Measurements from ENCODE around the gene IER3.

GRCh38 chr6:30742316-30743098 lies 1.8 kb downstream of the IER3 start, which contains the start of gene FLOT1:
- peak; percentile 80 to 87 for TF ChIP-seq POLR2A (IDR thresholded peaks at IDR 0.05)
- TF ChIP-seq POLR2AphosphoS5 (IDR thresholded peaks at IDR 0.05): peak; percentile 93 to 97 (median 96)
- TF ChIP-seq EP300 (IDR thresholded peaks at IDR 0.05): no peak

Data from sigmoid colon (tissue), 4 donors.